Measurements from ENCODE around the gene MTF2.
"Not testable (repeated sequence)": the region's sequence is repeated elsewhere in the genome, so short reads cannot be mapped to it uniquely, and the experiment has no call there.

Gene MTF2

DNA sequence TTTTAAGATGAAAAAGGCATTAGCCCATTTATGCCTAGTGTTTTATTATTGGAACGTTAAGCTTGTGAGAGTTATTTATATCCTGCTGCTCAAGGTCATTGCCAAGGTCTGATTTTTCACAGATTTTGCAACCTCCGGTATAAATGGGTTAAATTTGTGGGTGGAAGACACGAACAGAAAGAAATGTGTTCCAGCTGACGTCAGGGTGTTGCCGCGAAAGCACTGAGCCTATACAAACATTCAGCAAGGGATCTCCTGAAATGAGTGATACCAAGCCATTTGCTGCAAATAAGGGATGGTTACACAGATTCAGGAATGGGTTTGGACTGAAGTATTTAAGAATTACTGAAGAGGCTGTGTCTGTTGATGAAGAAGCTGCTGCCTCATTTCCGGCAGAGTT, 68.9 kb downstream of the MTF2 start:
- Mint-ChIP-seq H3K36me3 (peaks cover 48% of the 10 kb centered on the region), H3K4me1 (no peaks in the 10 kb centered on the region), H3K27me3 (no peaks in the 10 kb centered on the region), H3K9me3 (no peaks in the 10 kb centered on the region), H3K4me3 (no peak overlapping the region), H3K27ac (no peak overlapping the region)
- ATAC-seq = no peak

DNA sequence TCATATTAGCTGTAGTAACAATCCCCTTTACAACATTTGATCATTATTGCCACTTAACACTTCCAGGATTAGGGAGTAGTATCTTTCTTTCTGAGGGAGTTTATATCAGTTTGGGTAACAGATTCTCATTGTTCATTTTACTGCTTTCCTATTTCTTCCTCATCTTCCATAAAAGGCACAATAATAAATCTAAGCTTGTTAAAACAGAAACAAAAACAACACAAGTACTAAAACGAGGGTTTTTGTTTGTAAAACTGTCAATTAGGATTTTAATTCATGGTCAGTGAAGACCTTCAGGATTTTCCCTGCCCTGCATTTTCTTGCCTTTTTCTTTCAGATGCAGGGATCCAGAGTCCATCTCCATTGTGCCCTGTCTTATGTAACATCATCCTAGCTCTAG, 71.6 kb downstream of the MTF2 start:
- no peaks in the 10 kb centered on the region for H3K9me3 Mint-ChIP-seq
- H3K36me3 Mint-ChIP-seq = peaks cover 48% of the 10 kb centered on the region
- H3K27me3 Mint-ChIP-seq = no peaks in the 10 kb centered on the region
- ATAC-seq = no peak
- no peak overlapping the region for H3K4me3 Mint-ChIP-seq
- H3K27ac Mint-ChIP-seq = no peak overlapping the region
- no peaks in the 10 kb centered on the region for H3K4me1 Mint-ChIP-seq

DNA sequence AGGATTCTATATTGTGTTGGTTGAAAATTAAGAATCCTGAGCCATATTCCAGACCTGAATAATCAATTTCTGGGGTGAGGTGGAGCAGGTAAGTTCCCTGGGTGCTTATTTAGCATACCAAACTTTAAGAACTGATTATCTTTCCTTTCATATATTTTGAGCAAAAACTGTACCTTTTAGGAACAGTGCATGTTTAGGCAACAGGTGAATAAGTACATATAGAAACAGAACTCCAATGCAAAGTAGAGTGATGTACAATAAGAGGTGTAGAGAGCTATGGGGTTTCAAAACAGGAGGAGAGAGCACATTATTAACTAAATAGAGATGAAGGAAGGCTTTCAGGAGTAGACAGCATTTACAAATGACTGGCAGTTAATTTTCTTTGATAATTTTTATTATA, 72.4 kb downstream of the MTF2 start:
- Mint-ChIP-seq H3K27ac (no peak overlapping the region), H3K9me3 (no peaks in the 10 kb centered on the region), H3K4me1 (no peaks in the 10 kb centered on the region), H3K27me3 (no peaks in the 10 kb centered on the region), H3K4me3 (no peak overlapping the region), H3K36me3 (peaks cover 53% of the 10 kb centered on the region)
- no peak for ATAC-seq

DNA sequence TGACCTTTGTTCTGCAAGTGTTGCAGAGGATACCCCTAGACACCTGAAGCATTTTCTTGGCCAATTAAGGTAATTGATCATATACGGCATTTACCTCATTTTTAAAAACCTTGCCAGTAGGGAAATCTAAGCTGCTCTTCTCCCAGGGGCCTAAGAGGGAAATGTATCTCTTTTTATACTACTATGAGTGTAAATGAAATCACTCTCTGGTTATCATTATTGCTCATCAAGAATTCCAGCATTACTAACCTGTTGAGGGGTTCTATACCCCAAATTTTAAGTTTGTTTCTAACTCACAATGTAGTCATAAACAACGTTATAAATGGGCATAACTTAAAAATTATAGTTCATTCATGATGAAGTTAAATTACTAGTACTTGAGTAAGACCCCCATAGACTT, 73.8 kb downstream of the MTF2 start:
- H3K4me1 Mint-ChIP-seq = no peaks in the 10 kb centered on the region
- H3K27ac Mint-ChIP-seq = peak overlapping the region; percentile 35
- ATAC-seq = no peak
- H3K4me3 Mint-ChIP-seq = no peak overlapping the region
- H3K27me3 Mint-ChIP-seq = no peaks in the 10 kb centered on the region
- H3K36me3 Mint-ChIP-seq = peaks cover 43% of the 10 kb centered on the region
- no peaks in the 10 kb centered on the region for H3K9me3 Mint-ChIP-seq

DNA sequence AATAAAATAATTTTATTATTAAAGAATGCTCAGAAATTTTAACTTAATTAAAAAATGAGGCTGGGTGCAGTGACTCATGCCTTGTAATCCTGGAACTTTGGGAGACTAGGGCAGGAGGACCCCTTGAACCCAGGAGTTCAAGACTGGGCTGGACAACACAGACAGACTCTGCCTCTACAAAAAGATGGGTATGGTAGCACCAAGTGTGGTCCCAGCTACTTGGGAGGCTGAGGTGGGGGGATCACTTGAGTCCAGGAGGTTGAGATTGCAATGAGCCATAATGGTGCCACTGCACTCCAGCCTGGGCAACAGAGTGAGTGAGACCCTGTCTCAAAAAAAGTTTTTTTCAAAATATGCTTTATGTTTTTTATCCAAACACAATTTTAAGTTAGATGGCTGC, 75.8 kb downstream of the MTF2 start:
- Mint-ChIP-seq H3K4me1 (no peaks in the 10 kb centered on the region), H3K27ac (no peak overlapping the region), H3K9me3 (no peaks in the 10 kb centered on the region), H3K27me3 (no peaks in the 10 kb centered on the region), H3K36me3 (peaks cover 33% of the 10 kb centered on the region), H3K4me3 (no peak overlapping the region)
- ATAC-seq = no peak

DNA sequence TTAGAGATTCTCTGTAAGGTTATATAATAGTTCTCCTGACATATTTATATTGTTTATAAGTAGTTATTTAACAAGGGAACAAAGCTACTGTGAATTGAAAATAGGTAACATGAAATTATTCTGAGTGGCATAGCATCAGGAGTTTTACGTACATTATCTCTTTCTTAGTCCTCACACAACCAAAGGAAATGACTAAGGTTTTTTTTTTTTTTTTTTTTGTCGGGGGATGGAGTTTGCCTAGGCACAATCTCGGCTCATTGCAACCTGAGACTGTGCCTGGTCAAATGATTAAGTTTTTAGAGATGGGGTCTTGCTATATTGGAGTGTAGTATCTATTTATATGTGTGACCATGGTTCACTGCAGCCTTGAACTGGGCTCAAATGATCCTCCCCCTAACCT, 76.3 kb downstream of the MTF2 start:
- Mint-ChIP-seq H3K9me3 (no peaks in the 10 kb centered on the region), H3K4me3 (no peak overlapping the region), H3K27ac (no peak overlapping the region), H3K4me1 (no peaks in the 10 kb centered on the region), H3K27me3 (no peaks in the 10 kb centered on the region), H3K36me3 (peaks cover 31% of the 10 kb centered on the region)
- ATAC-seq = no peak

DNA sequence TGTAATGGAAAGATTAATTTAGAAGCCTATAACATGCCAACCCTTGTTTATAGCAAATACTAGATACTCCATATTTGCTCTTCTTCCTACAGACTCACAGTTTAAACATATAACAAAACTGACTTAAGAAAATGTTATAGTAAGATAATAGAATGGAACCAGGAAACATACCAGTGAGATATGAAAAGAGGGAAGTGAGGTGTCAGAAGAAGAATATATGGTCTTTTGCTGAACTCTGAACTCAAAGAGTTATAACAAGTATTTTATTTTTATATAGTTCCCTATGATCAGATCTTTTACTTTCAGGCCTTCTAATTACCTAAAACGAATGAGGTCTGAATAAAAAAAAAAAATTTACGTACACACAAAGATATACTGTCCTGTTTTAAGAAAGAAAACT, 80.3 kb downstream of the MTF2 start:
- Mint-ChIP-seq H3K4me1 (peaks cover 17% of the 10 kb centered on the region), H3K4me3 (no peak overlapping the region), H3K36me3 (peaks cover 34% of the 10 kb centered on the region), H3K9me3 (no peaks in the 10 kb centered on the region), H3K27me3 (no peaks in the 10 kb centered on the region), H3K27ac (no peak overlapping the region)
- ATAC-seq = no peak

DNA sequence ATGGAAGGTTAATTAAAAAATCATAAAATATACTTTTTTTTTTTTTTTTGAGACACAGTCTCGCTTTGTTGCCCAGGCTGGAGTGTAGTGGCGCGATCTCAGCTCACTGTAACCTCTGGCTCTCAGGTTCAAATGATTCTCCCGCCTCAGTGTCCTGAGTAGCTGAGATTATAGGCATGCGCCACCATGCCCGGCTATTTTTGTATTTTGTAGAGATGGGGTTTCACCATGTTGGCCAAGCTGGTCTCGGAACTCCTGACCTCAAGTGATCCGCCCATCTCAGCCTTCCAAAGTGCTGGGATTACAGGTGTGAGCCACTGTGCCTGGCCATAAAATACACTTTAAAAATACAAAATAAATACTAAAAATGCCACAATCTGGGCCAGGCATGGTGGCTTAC, 84.2 kb downstream of the MTF2 start:
- H3K36me3 Mint-ChIP-seq = peaks cover 58% of the 10 kb centered on the region
- not testable (repeated sequence) for H3K4me3 Mint-ChIP-seq, H3K27me3 Mint-ChIP-seq, H3K27ac Mint-ChIP-seq, ATAC-seq, H3K9me3 Mint-ChIP-seq
- H3K4me1 Mint-ChIP-seq = peaks cover 46% of the 10 kb centered on the region

DNA sequence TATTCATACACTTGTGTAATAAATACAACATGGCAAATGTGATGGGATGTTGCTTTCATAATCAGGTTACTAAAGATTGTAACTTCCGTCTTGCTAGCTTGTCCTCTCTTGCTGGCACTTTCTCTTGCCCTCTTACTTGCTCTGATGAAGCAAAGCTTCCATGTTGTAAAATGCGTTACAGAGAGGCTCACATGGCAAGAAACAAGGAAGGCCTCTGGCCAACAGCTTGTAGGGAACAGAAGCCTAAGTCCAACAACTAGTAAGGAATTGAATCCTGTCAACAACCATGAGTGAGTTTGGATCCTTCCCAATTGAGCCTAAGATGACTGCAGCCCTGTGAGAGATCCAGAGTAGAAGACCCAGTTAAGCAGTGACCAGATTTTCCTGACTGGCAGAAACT, 85.7 kb downstream of the MTF2 start:
- Mint-ChIP-seq H3K27ac (no peak overlapping the region), H3K36me3 (peaks cover 63% of the 10 kb centered on the region), H3K4me1 (peaks cover 60% of the 10 kb centered on the region), H3K4me3 (no peak overlapping the region), H3K9me3 (peaks cover 6% of the 10 kb centered on the region), H3K27me3 (no peaks in the 10 kb centered on the region)
- ATAC-seq = no peak

DNA sequence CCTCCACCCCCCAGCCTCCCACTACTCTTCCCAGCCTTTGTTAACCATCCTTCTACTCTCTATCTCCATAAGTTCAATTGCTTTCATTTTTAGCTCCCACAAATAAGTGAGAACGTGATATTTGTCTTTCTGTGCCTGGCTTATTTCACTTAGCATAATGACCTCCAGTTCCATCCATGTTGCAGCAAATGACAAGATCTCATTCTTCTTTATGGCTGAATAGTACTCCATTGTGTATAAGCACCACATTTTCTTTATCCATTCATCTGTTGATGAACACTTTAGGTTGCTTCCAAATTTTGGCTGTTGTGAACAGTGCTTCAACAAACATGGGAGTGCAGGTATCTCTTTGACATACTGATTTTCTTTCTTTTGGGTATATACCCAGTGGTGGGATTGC, 86.8 kb downstream of the MTF2 start:
- not testable (repeated sequence) for H3K4me3 Mint-ChIP-seq, ATAC-seq, H3K27me3 Mint-ChIP-seq, H3K27ac Mint-ChIP-seq, H3K9me3 Mint-ChIP-seq
- peaks cover 65% of the 10 kb centered on the region for H3K36me3 Mint-ChIP-seq
- peaks cover 62% of the 10 kb centered on the region for H3K4me1 Mint-ChIP-seq

DNA sequence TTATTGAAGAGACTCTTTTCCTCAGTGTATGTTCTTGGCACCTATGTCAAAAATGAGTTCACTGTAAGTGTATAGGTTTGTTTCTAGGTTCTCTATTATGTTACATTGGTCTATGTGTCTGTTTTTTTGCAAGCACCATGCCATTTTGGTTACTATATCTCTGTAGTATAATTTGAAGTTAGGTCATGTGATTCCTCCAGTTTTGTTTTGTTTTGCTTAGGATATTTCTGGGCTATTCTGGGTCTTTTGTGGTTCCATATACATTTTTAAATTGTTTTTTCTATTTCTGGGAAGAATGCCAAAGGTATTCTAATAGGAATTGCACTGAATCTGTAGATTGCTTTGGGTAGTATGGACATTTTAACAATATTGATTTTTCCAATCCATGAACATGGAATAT, 87.9 kb downstream of the MTF2 start:
- no peaks in the 10 kb centered on the region for H3K27me3 Mint-ChIP-seq
- peaks cover 64% of the 10 kb centered on the region for H3K4me1 Mint-ChIP-seq
- H3K4me3 Mint-ChIP-seq = no peak overlapping the region
- no peak overlapping the region for H3K27ac Mint-ChIP-seq
- H3K36me3 Mint-ChIP-seq = peaks cover 67% of the 10 kb centered on the region
- peaks cover 6% of the 10 kb centered on the region for H3K9me3 Mint-ChIP-seq
- ATAC-seq = no peak

DNA sequence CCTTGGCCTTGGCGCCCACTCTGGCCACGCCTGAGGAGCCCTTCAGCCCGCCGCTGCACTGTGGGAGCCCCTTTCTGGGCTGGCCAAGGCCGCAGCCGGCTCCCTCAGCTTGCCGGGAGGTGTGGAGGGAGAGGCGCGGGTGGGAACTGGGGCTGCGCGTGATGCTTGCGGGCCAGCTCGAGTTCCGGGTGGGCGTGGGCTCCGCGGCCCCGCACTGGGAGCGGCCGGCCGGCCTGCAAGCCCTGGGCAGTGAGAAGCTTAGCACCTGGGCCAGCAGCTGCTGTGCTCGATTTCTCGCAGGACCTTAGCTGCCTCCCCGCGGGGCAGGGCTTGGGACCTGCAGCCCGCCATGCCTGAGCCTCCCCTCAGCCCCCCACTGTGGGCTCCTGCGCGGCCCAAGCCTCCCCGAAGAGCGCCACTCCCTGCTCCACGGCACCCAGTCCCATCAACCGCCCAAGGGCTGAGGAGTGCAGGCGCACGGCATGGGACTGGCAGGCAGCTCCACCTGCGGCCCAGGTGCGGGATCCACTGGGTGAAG, 91.1 kb downstream of the MTF2 start:
- not testable (repeated sequence) for H3K27ac Mint-ChIP-seq, H3K27me3 Mint-ChIP-seq, ATAC-seq, H3K9me3 Mint-ChIP-seq, H3K4me3 Mint-ChIP-seq
- peaks cover 78% of the 10 kb centered on the region for H3K36me3 Mint-ChIP-seq
- H3K4me1 Mint-ChIP-seq = peaks cover 66% of the 10 kb centered on the region

DNA sequence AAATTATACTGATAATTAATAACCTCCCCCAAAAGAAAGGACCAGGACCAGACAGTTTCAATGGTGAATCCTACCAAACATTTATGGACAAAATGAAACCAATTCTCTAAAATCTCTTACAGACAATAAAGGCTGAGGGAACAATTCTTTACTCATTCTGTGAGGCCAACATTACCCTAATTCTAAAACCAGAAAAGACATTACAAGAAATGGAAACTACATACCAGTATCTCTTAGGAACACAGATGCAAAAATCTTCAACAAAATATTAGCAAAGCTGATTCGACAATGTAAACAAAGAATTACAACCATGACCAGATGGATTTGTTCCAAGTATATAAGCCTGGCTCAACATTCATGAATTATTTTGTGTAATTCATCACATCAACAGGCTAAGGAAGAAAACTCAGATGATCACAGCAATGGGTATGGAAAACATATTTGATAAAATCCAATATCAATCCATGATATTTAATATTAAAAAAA, 92.5 kb downstream of the MTF2 start:
- Mint-ChIP-seq H3K36me3 (peaks cover 75% of the 10 kb centered on the region), H3K27me3 (no peaks in the 10 kb centered on the region), H3K9me3 (peaks cover 6% of the 10 kb centered on the region), H3K4me1 (peaks cover 65% of the 10 kb centered on the region), H3K4me3 (peak overlapping the region; percentile 62), H3K27ac (no peak overlapping the region)
- no peak for ATAC-seq

DNA sequence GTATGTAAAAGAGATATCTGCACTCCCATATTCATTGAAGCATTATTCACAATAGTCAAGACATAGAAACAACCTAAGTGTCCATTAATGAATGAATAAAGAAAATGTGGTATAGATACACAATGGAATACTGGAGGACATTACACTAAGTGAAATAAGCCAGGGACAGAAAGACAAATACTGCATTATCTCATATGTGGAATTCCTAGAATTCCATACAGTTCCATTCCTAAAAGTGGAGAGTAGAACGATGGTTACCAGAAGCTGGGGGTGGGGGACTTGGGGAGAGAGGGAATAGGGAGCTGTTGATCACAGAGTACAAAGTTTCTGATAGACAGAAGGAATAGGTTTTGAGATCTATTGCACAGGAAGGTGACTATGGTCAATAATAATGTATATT, 93.7 kb downstream of the MTF2 start:
- peaks cover 64% of the 10 kb centered on the region for H3K36me3 Mint-ChIP-seq
- peaks cover 3% of the 10 kb centered on the region for H3K9me3 Mint-ChIP-seq
- no peak overlapping the region for H3K4me3 Mint-ChIP-seq

DNA sequence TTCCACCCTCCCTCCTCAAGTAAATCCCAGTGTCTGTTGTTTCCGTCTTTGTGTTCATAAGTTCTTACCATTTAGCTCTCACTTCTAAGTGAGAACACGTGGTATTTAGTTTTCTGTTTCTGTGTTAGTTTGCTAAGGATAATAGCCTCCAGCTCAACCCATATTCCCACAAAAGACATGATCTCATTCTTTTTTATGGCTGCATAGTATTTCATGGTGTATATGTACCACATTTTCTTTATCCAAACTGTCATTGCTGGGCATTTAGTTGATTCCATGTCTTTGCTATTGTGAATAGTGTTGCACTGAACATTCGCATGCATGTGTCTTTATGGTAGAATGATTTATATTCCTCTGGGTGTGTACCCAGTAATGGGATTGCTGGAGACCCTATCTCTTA, 95.6 kb downstream of the MTF2 start:
- H3K27me3 Mint-ChIP-seq, H3K27ac Mint-ChIP-seq, H3K9me3 Mint-ChIP-seq, H3K4me3 Mint-ChIP-seq, ATAC-seq: not testable (repeated sequence)
- Mint-ChIP-seq H3K4me1 (peaks cover 55% of the 10 kb centered on the region), H3K36me3 (peaks cover 55% of the 10 kb centered on the region)

More for the DNA sequence above, 93.7 kb downstream of the MTF2 start:
- ATAC-seq = no peak
- H3K4me1 Mint-ChIP-seq = peaks cover 60% of the 10 kb centered on the region
- H3K27me3 Mint-ChIP-seq = no peaks in the 10 kb centered on the region
- no peak overlapping the region for H3K27ac Mint-ChIP-seq

DNA sequence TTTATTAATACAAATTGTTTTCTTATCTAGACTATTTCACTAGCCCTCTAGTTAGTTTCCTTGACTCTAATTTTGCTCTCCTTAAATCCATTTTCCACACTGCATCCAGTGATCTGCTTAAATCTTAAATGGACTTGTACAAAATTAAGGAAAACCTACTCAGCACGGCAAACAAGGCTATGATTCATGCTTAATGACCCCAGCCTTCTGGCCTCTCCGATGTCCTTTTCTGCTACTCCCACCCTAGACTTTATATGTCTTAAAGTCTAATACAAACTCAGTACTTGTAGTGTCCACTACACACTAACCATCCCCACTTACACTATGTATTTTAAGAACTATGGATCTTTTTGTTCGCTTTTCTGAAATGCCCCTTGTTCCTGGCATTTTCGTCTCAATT, 98.9 kb downstream of the MTF2 start:
- Mint-ChIP-seq H3K4me1 (peaks cover 44% of the 10 kb centered on the region), H3K27ac (peak overlapping the region; percentile 99), H3K36me3 (peaks cover 28% of the 10 kb centered on the region)

DNA sequence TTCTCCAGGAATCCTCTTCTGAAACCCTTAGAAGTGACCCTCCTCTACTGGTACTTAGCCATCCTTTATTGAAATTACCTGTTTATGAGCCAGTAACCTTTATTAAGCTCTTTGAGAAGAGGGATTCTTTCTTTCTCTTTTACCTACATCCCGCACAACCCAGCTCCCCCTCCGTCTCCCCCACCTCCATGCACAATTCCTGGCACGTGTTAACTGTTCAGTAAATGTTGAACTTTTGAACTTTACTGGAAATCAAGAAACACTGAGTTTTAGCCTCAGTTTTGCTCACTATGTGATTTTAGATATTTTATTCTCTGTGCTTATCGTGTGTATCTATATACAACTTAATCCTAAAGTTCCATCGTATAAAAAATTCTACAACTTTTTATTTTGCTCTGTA, 99.3 kb downstream of the MTF2 start:
- H3K27me3 Mint-ChIP-seq = no peaks in the 10 kb centered on the region
- peak overlapping the region; percentile 99 for H3K4me3 Mint-ChIP-seq
- peaks cover 39% of the 10 kb centered on the region for H3K4me1 Mint-ChIP-seq
- H3K36me3 Mint-ChIP-seq = peaks cover 24% of the 10 kb centered on the region
- ATAC-seq = no peak
- H3K9me3 Mint-ChIP-seq = no peaks in the 10 kb centered on the region
- peak overlapping the region; percentile 99 for H3K27ac Mint-ChIP-seq

More for the DNA sequence above, 98.9 kb downstream of the MTF2 start:
- ATAC-seq = no peak
- no peaks in the 10 kb centered on the region for H3K9me3 Mint-ChIP-seq
- H3K27me3 Mint-ChIP-seq = no peaks in the 10 kb centered on the region
- H3K4me3 Mint-ChIP-seq = peak overlapping the region; percentile 99
